ES-I3 (cell line): ENCODE measurements around the gene MT1X.

ENCODE experiments used
- H3K36me3 ChIP-seq: 2 replicates; pipeline ENCODE4 v1.6.1; 2013; ENCODE audit warnings: mild to moderate bottlenecking, low read length, control low read depth, moderate library complexity; ENCODE audit not compliant: insufficient read depth
- H3K4me1 ChIP-seq: 2 replicates; pipeline ENCODE4 v1.6.1; 2013; ENCODE audit warnings: mild to moderate bottlenecking, control low read depth, low read length; ENCODE audit not compliant: insufficient read depth
- H3K9ac ChIP-seq: 2 replicates; pipeline ENCODE4 v1.6.1; 2013; ENCODE audit warnings: low read depth, mild to moderate bottlenecking, low read length, moderate library complexity
- H3K9me3 ChIP-seq: 2 replicates; pipeline ENCODE4 v1.6.1; 2013; ENCODE audit warnings: mild to moderate bottlenecking, low read length, moderate library complexity; ENCODE audit not compliant: control insufficient read depth, insufficient read depth

The MT1X gene

GRCh38 chr16:56645311-56645710 lies 37.0 kb upstream of the MT1X start:
- Histone ChIP-seq H3K9ac (no peak overlapping the region), H3K9me3 (no peaks in the 10 kb centered on the region), H3K36me3 (no peaks in the 10 kb centered on the region)

GRCh38 chr16:56645838-56646237 lies 36.4 kb upstream of the MT1X start:
- no peak overlapping the region for H3K9ac ChIP-seq
- H3K9me3 ChIP-seq: no peaks in the 10 kb centered on the region
- H3K36me3 ChIP-seq: no peaks in the 10 kb centered on the region
- H3K4me1 ChIP-seq: no peaks in the 10 kb centered on the region; the same call in 1 of the 2 replicates

More at GRCh38 chr16:56645311-56645710, 37.0 kb upstream of the MT1X start:
- no peaks in the 10 kb centered on the region; the same call in 1 of the 2 replicates for H3K4me1 ChIP-seq

- Histone ChIP-seq H3K9ac (peak overlapping the region; percentile 25; the same call in 1 of the 2 replicates), H3K9me3 (no peaks in the 10 kb centered on the region), H3K4me1 (no peaks in the 10 kb centered on the region; the same call in 1 of the 2 replicates), H3K36me3 (no peaks in the 10 kb centered on the region)
Observed at GRCh38 chr16:56647641-56648431, 34.4 kb upstream of the MT1X start.

- Histone ChIP-seq H3K9me3 (no peaks in the 10 kb centered on the region), H3K4me1 (no peaks in the 10 kb centered on the region; the same call in 1 of the 2 replicates), H3K36me3 (no peaks in the 10 kb centered on the region), H3K9ac (no peak overlapping the region)
Observed at GRCh38 chr16:56649271-56649670, 33.0 kb upstream of the MT1X start.

GRCh38 chr16:56649820-56650219 lies 32.5 kb upstream of the MT1X start:
- Histone ChIP-seq H3K4me1 (no peaks in the 10 kb centered on the region; the same call in 1 of the 2 replicates), H3K36me3 (no peaks in the 10 kb centered on the region), H3K9me3 (no peaks in the 10 kb centered on the region), H3K9ac (no peak overlapping the region)

- Histone ChIP-seq H3K9me3 (no peaks in the 10 kb centered on the region), H3K4me1 (no peaks in the 10 kb centered on the region; the same call in 1 of the 2 replicates), H3K36me3 (no peaks in the 10 kb centered on the region), H3K9ac (no peak within 1 kb of the TSS)
Observed at GRCh38 chr16:56651586-56651985, 30.7 kb upstream of the MT1X start, which contains the start of gene MT1B. TSS of gene MT1B (plus strand) at chr16:56651886. CDS start at chr16:56651954, 68 bp downstream.

GRCh38 chr16:56652600-56652999 lies 29.7 kb upstream of the MT1X start:
- no peaks in the 10 kb centered on the region for H3K9me3 ChIP-seq
- H3K4me1 ChIP-seq: no peaks in the 10 kb centered on the region; the same call in 1 of the 2 replicates
- no peaks in the 10 kb centered on the region for H3K36me3 ChIP-seq
- no peak overlapping the region for H3K9ac ChIP-seq

- Histone ChIP-seq H3K9ac (no peak overlapping the region), H3K4me1 (no peaks in the 10 kb centered on the region), H3K36me3 (no peaks in the 10 kb centered on the region), H3K9me3 (no peaks in the 10 kb centered on the region)
Observed at GRCh38 chr16:56653218-56653617, 29.1 kb upstream of the MT1X start.

GRCh38 chr16:56657555-56658326 lies 24.5 kb upstream of the MT1X start, which contains the start of gene MT1F:
TSS of gene MT1F (plus strand) at chr16:56657959. CDS start at chr16:56658059, 100 bp downstream.
- Histone ChIP-seq H3K9me3 (no peaks in the 10 kb centered on the region), H3K4me1 (0 out of 2 replicates have a peak, but pooled peaks cover 6% of the 10 kb centered on the region), H3K9ac (peak within 1 kb of the TSS; percentile 57), H3K36me3 (no peaks in the 10 kb centered on the region)

- Histone ChIP-seq H3K4me1 (0 out of 2 replicates have a peak, but pooled peaks cover 6% of the 10 kb centered on the region), H3K36me3 (no peaks in the 10 kb centered on the region), H3K9ac (peak overlapping the region; percentile 57; the same call in 1 of the 2 replicates), H3K9me3 (no peaks in the 10 kb centered on the region)
Observed at GRCh38 chr16:56658327-56658875, 23.9 kb upstream of the MT1X start.

- peaks cover 9% of the 10 kb centered on the region; the same call in 1 of the 2 replicates for H3K4me1 ChIP-seq
- H3K9ac ChIP-seq: peak overlapping the region; percentile 59
- no peaks in the 10 kb centered on the region for H3K9me3 ChIP-seq
- no peaks in the 10 kb centered on the region for H3K36me3 ChIP-seq
Observed at GRCh38 chr16:56662357-56663354, 19.6 kb upstream of the MT1X start.

GRCh38 chr16:56664506-56664905 lies 17.8 kb upstream of the MT1X start:
- Histone ChIP-seq H3K4me1 (peaks cover 9% of the 10 kb centered on the region; the same call in 1 of the 2 replicates), H3K36me3 (no peaks in the 10 kb centered on the region), H3K9me3 (no peaks in the 10 kb centered on the region), H3K9ac (no peak overlapping the region)
